Left kidney (tissue), 8 donors: ENCODE data around the gene ENDOV. TPM values are rescaled to one million over a fixed set of nuclear protein-coding genes. Genes with fewer than 3 reads are reported as not detected.

Experiments
- DNase-seq: peaks from one replicate; pipeline ENCODE4 v3.0.0-alpha.2; 2013
- long read RNA-seq, 8 donors: transcript quantifications; one replicate each; lab custom pipeline, GENCODE V29; 2026
- polyA plus RNA-seq: library from polyadenylated mRNA; unstranded; fragments of 120-200 nt; gene quantifications from one replicate; pipeline ENCODE4 v1.2.1, GENCODE V29; 2013; ENCODE audit not compliant: insufficient read length

The ENDOV gene
- 42.7 TPM for polyA plus RNA-seq
- long read RNA-seq, donor 1, partial matches to known transcripts, result 0 of 3 reads
- long read RNA-seq, donor 1, other reads (novel, unspliced or antisense), result 0 of 3 reads
- long read RNA-seq, donor 2, partial matches to known transcripts, result 0 of 2 reads
- long read RNA-seq, donor 2, other reads (novel, unspliced or antisense), result 0 of 2 reads
- long read RNA-seq, donor 3, result 0 reads
- long read RNA-seq, donor 4, result 0 reads
- long read RNA-seq, donor 5, partial matches to known transcripts, result 0 of 6 reads
- long read RNA-seq, donor 5, other reads (novel, unspliced or antisense), result 0 of 6 reads
- long read RNA-seq, donor 6, partial matches to known transcripts, result 0 of 7 reads
- long read RNA-seq, donor 6, other reads (novel, unspliced or antisense), result 0 of 7 reads
- long read RNA-seq, donor 7, partial matches to known transcripts, result 5 of 8 reads
- long read RNA-seq, donor 7, other reads (novel, unspliced or antisense), result 0 of 8 reads
- long read RNA-seq, donor 8, partial matches to known transcripts, result 0 of 1 reads
- long read RNA-seq, donor 8, other reads (novel, unspliced or antisense), result 0 of 1 reads

DNA sequence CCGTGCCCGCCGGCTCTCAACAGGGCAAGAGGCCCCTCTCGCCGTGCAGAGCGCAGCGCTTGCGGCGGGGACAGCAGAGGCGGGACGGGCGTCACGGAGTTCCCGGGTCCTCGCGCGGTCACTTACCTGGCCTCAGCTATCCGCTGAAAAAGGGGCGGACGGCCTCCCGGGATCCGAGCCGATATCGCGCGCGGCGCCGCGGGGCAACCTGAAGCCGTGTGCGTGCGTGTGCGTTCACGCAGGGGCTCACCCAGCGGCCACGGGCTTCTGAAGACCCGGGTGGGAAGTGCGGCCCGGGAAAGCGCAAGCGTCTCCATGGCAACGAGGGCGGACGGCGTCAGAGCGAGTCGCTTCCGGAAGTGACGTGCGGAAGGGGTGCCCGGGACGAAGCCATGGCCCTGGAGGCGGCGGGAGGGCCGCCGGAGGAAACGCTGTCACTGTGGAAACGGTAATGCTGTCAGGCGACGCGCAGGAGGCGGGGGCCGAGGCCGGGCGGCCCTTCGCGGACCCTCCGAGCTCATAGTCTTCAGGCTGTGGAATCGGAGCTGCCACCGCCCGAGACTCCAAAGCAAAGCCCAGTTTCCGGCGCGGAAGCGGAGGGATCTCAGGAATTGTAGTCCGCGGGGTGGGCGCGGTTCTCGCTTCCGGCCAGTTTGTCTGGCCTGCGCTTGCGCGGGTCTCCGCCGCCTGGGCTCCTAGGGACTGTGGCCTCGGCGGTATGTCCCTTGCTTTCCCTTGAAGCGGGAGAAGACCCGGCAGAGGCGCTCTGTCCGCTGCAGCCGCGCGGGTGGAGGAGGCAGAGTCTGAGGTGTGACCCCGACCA, at the start of gene ENDOV:
ENDOV (plus strand) TSS at position 365 of the 823 bp plus-strand sequence; CDS start at position 393, 28 bp downstream.
- peak; percentile 95 for DNase-seq

DNA sequence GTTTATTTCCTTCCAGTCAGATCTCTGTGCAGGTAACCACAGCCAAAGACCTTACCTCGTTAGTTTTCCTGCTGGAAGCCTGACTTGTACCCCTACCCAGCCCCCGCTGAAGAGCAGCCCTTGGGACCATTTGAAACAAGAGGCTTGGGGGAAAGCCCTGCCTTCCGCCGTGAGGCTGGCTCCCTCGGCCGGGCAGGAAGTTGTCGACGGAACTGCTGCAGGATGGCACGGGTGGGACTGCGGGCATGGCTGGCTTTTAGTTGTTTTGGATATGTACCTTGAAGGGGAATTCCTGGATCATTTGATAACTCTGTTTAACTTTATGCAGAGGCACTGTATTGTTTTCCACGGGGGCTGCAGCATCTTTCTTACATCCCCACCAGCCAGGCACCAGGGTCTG, 49.0 kb upstream of the ENDOV start:
- DNase-seq, result no peak

DNA sequence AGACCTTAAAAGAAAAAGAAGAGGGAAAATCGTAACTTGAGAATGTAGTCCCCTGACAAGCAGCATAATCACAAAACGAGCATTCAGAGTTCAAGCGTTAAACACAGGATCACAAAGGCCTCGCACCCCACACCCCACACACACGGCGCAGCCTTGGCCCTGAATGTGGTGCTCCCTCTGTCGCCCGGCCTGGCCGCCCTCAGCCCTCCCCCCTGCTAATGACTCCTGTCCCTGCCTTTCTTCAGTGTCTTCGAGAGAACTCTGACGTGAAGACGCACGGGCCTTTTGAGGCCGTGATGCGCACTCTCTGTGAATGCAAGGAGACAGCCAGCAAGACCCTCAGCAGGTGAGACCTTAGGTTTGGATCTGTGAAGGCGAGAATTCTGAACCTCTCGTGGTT, 47.5 kb upstream of the ENDOV start:
- DNase-seq, result no peak

DNA sequence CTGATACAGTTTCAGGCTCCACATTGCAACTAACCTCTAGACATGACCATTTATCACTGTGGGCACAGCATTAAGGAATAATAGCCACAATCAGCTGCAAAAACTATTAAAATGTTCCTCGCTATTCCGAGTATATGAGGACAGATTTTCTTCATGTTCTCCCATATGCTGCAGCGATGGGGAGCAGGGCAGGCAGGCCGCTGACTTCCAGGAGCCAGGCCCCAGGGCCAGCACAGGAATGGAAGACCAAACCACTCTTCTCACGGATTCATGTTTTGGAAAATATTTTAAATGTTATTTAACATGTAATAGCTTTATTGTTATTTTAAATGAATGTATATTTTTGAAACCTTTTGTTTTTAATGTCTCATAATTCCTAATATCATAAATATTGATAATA, 43.8 kb upstream of the ENDOV start:
- no peak for DNase-seq

DNA sequence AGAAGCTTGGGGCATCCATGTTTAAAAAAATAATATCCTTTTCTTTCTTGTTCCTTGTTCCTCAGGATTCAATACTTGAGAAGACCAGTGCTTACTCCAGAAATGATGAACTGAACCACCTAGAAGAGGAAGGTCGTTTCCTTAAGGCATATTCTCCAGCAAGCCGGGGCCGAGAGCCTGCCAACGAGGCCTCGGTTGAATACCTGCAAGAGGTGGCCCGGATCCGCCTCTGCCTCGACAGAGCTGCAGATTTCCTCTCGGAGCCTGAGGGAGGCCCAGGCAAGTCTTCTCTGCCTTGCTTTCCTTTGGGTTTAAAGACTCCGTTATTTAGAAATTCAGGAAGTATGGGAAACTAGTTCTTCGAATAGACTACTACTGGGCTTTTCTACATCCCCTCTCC, 42.5 kb upstream of the ENDOV start:
- DNase-seq, result no peak

DNA sequence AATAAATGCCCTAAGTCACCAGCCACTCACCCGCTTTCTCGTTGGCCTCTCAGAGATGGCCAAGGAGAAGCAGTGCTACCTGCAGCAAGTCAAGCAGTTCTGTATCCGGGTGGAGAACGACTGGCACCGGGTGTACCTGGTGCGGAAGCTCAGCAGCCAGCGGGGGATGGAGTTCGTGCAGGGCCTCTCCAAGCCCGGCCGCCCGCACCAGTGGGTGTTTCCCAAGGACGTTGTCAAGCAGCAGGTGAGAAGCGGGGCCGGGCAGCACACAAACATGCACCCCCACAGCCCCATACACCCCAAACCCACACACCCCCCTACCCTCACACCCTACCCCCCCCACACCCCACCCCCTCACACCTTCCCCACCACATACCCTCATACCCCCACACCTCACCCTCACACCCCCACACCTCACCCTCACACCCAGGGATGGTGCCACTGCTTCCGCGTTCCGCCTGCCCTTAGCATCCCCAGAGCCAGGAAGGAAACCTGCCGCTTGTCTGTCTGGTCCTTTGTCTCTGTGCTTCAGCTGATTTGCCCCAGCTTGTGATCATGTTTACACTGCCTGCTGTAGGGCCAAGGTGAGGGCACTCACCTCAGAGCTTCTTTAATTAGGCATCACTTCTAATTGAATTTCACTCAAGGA, 41.9 kb upstream of the ENDOV start:
- DNase-seq, result no peak

DNA sequence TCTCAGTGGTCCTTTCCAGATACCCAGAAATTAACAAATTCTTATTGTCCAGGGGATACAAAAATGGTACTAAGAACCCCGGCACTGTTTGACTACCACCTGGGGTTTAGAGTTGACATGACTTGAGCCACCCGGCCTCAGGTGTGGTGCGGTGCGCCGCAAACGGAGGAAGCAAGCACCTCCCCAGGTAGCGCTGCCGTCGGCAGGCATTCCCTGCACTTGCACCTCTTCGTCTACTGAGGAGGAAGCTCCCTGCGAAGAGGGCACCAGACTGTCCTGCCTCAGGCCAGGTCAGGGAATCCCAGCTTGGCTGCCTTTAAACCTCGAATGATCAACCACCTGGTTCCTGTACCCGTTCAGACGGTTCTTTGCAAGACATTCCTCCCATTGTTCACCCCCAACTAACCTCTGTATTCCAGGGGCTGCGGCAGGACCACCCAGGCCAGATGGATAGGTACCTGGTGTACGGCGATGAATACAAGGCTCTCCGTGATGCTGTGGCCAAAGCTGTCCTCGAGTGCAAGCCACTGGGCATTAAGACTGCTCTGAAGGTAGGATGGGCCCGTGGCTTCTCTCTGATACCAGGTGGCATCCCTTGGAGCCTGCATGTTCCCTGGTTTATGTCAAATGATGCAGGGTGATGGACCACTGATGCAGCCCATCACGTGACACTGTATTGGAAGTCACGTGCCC, 40.8 kb upstream of the ENDOV start:
- no peak for DNase-seq

DNA sequence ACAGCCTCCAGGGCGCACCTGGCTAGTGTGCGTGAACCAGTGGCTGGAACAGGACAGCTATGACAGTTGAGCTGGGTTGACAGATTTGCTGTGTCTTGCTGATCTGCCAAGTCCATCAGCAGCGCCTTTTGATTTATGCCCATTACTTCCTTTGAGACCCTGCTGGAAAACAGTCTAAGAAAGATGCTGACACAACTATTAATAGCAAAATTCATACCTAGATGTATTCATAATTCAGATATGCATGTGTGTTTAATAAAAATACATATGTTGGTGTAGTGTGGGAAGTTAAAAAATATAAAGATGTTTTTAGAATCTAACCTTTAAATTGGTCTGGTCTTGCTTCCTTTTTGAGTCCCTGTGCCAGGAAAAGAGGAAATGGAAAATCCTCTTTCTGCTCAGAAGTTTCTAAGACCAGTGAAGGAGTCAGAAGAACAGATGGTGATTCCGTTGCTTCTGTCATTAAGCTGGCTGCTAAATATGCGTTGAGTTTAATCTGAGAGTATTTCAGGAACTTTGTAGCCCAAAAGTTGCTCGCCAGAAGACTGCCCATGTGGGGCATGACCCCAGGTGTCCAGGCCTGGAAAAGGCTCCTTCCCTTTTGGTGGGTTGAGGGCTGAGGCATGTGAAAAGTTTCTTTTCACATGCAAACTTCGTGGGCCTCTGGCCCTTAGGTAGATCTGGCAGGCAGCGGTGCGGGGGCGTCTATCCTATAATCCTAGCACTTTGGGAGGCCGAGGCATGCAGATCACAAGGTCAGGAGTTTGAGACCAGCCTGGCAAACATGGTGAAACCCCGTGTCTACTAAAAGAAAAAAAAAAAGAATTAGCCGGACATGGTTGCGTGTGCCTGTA, 40.0 kb upstream of the ENDOV start:
- DNase-seq, result no peak

DNA sequence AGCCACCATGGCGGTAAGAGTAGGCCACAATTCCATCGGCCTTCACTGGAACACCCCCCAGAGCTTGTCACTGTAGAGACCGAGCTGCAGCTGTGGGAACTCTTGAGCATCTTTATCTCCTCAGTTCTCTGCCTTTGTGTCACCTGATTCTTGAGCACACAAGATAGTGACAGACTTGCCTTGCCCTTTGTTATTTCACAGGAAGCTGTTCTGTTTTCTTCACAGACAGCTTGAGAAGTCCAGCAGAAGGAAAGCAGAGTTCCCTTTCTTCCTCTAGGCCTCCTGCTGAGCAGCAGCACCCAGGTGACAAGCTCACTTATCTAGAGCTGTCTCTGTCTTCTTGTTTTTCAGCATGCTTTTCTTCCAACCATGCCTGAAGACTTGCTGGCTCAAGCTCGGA, 38.4 kb upstream of the ENDOV start:
- no peak for DNase-seq

DNA sequence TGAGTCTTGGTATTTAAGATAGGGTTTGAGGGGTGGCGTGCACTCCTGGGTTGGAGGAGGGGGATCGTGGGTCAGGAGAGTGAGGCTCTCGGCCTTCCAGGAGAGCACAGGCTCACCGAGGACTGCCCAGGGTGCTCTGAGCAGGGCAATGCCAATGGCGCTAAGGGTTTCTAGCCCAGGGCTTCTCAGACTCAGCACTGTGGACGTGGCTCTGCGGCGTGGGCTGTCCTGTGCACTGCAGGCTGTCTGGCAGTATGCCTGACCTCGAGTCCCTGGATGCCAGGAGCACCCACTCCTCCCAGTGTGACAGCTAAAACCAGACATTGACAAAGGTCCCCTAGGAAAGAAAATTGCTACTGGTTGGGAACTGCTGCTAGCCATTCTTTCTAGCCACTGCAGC, 37.2 kb upstream of the ENDOV start:
- DNase-seq, result no peak

DNA sequence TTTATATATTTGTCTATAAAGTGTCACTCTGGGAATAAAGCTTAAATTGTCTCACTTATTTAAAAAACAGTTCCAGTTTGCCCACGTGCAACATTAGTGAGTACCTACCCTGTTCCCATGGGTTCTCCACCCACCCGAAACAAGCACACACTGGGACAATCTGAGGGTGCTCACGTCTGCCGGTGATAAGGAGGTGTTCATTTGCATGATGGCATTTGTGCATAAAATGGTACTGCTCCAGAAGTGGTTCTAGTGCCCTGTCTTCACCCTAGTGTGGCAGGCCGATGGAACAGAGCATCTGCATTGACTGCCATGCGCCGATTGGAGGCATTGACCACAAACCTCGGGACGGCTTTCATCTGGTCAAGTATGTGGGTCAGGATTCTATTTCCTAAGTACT, 35.6 kb upstream of the ENDOV start:
- no peak for DNase-seq

DNA sequence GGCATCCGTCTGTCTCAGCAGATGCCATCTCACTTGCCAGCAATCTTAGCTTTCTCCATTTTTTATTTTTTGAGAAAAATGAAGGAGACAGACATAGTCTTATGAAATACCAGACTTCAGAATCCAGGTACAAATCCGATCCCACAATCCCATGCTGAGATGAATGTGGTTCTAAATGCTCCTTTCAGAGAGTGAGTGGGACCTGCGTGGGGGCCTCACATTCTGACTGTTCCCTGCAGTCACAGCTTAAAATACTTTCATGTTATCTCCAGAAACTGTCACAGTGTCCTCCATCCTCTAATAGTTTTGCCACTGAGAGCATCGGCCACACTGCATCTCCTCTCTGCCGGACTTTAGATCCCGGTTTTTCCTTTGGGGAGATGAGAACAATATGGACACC, 34.9 kb upstream of the ENDOV start:
- DNase-seq, result no peak

DNA sequence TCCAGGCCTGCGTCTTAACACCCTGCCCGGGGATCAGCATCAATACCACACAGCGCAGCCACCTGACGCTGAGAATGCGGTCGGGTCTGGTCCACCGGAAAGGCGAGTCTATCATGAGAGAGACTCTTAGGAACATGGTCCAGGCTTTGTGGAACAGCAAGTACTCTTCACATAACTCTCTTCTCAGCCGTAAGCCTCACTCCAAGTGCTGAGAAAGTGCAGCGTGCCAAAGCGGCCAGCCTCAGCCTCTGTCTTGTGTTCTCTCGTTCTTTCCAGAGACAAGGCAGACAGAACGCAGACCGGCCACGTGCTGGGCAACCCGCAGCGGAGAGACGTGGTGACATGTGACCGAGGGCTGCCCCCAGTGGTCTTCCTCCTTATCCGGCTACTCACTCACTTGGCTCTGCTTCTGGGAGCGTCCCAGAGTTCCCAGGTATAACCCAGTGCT, 34.4 kb upstream of the ENDOV start:
- DNase-seq, result no peak

DNA sequence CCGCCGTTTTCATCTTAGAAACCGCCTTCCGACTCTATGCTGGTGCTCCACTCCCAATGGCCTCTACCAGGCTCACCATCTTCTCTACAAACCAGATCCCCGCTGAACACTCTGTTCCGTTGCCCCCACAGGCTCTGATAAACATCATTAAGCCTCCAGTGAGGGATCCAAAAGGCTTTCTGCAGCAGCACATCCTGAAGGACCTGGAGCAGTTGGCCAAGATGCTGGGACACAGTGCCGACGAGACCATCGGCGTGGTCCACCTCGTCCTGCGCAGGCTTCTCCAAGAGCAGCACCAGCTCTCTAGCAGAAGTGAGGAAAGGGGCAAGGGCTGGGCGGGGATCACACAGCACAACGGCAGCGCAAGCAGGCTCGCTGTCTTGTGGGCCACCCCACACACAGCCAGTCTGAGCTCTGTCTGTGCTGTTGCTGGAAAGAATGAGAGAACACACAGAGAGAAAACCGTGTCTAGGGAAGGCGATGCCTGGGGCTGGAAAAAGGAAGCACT, 33.5 kb upstream of the ENDOV start:
- DNase-seq, result no peak

DNA sequence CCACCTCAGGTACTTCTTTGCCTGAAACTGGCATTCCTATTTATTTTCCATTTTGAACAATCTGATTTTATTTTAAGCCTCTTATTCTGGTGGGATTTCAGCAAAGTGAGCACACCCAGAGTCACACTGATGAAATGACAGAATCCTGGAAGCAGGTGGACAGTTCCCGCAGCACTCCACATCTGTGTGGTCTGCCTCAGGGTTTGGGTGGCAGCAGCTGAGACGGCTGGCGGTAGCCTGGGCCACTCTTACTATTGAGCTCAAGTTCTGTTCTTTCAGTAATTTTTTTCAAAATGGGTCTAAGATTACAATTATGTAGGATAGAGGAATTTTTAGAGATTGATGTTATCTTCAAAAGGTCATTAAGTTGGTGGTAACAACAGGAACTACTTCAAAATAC, 32.5 kb upstream of the ENDOV start:
- no peak for DNase-seq

DNA sequence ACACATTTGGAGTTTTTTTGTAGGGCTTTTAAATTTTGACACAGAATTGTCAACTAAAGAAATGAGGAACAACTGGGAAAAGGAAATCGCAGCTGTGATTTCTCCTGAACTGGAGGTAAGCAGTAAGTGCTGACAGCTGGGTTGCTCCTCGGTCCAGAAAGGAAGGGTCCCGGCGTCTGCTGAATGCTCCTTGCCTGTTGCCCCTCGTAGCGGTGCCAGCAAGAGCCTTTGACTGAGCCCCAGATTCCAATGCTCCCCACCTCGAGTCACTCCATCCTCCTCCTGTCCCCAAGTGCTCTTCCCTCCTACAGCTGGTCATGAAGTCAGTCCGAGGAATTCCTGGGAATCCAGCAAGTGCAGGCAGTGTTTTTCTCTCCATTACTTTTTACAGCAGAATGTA, 32.0 kb upstream of the ENDOV start:
- no peak for DNase-seq

DNA sequence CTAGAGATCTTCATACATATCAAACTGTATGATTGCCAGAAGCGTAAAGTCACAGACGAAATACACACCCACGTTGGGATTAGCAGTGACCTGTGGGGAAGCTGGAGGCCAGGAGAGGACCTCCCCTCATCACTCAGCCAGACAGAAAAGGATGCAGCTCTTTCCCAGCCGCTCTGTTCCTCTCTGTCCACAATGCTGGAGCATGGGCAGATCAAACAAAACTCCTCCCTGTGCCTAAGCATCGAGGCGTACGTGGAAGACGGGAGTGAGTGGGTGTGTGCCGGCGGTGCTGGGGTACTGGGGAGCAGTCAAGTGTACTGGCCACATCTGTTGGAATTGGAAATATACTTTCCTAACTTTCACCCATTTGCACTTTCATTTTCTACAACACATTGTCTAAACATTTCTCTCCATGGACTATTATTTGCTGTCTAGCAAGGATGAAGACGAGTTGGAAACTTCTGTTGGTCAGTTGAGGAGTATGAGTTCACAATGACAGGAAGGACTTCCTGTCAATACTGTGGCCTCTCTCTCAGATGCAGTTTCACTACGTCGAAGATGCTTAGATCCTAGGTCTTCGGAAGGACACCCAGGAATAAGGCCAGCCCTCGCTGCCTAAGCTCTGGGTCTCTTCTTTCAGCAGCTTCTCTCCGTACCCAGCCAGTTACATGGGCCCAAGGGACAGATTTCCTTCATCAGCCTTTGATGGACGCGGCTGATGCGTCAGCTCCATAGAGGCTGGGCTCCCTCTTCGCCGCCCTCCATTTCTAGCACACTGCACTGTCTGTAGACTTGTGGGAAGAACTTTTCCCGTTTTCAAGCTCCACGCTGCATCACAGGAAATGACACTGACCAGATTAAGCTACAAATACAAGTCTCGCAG, 30.6 kb upstream of the ENDOV start:
- no peak for DNase-seq

DNA sequence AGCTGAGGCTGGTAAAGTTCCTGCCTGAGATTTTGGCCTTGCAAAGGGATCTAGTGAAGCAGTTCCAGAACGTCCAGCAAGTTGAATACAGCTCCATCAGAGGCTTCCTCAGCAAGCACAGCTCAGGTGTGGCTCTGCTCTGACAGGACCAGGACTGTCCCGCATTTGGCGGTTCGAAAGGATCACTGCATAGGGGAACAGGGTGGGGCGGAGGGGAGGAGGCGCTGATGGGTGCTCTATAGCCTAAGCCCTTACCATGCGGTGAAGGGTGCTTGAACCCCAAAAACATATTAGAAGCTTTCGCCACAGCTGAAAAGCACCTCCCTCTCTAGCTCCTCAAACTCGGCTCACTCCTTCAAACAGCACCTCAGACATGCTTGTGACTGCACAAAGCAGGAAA, 29.9 kb upstream of the ENDOV start:
- no peak for DNase-seq

DNA sequence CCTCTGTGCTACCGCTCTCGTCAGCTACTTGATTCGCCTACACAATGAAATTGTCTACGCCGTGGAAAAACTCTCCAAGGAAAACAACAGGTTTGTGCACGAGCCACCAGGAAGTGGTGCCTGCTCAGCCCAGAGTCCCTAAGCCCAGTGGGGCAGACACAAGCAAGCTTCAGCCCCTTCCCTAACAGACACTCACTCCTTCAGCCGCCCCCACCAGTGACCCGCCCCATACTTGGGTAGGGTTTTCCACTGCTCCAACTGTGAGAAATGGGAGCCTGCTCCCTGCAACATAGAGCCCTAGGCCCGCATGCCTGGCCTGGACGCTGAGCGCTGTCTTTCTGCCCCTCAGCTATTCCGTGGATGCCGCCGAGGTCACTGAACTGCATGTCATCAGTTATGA, 28.6 kb upstream of the ENDOV start:
- DNase-seq, result no peak

DNA sequence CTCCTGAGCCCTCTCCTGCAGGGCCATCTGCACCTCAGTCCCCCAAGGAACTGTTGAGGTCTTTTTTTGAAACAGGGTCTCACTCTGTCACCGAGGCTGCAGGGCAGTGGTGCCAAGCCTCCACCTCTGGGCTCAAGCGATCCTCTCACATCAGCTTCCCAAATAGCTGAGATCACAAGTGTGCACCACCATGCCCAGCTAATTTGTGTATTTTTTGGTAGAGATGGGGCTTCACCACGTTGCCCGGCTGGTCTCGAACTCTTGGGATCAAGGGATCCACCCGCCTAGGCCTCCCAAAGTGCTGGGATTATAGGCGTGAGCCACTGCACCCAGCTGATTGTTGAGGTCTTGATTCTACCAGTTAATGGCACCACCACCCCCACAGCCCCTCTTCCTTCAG, 27.9 kb upstream of the ENDOV start:
- no peak for DNase-seq
